Neuron (in vitro differentiated cells): Measurements from ENCODE around the gene PPP2R2C.

ENCODE experiments used
- H2AFZ ChIP-seq: one replicate; pipeline ENCODE4 v1.6.1; 2013; ENCODE audit warnings: low read depth, mild to moderate bottlenecking, inconsistent platforms, low read length, moderate library complexity
- H3K27me3 ChIP-seq: one replicate; pipeline ENCODE4 v1.6.1; 2013; ENCODE audit warnings: low read length; ENCODE audit not compliant: insufficient read depth
- H3K36me3 ChIP-seq: one replicate; pipeline ENCODE4 v1.6.1; 2013; ENCODE audit warnings: low read length; ENCODE audit not compliant: insufficient read depth
- H3K4me1 ChIP-seq: one replicate; pipeline ENCODE4 v1.6.1; 2013; ENCODE audit warnings: low read length; ENCODE audit not compliant: insufficient read depth
- H3K4me3 ChIP-seq: 2 replicates; pipeline ENCODE4 v1.5.1; 2013; ENCODE audit warnings: mild to moderate bottlenecking, low read length, moderate library complexity
- H3K9me3 ChIP-seq: one replicate; pipeline ENCODE4 v1.6.1; 2013; ENCODE audit warnings: low read length

PPP2R2C gene

DNA sequence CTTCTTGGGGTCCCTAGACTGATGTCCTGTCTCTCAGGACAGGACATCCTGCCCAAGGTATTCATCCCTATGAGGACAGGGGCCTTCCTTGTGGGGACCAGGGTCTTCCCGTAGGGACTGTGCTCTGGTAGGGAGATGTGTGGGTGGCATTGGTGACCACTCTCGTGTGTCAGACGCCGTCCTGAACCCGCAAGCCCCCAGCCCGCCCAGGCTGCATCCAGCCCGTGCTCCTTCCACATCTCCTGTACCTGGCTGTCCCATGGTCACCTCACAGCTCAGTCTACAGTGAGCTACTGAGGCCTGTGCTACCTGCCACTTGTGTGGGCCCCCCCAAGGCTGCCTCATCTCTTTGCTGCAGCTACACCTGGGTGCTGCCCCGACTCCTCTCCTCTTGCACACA is 178.8 kb downstream of the PPP2R2C start:
- no peak overlapping the region for H3K4me3 ChIP-seq
- no peaks in the 10 kb centered on the region for H3K27me3 ChIP-seq
- no peak overlapping the region for H2AFZ ChIP-seq
- peaks cover 32% of the 10 kb centered on the region for H3K36me3 ChIP-seq
- no peaks in the 10 kb centered on the region for H3K9me3 ChIP-seq
- no peaks in the 10 kb centered on the region for H3K4me1 ChIP-seq

DNA sequence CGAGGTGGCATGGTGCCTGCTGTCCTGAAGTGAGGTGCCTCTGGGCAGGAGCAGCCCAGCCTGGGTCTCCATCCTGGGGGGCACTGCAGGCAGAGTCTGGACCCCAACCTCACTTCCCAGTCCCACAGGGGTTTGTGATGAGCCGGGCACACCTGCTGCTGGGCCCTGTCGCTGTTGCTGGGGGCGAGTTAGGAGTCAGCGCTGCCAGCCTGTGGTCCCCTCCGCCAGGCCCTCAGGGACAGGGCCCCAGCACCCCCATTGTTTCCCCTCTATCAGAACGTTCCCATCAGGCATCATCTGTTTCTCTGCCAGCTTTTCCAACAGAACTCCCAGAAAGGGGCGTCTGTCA is 179.3 kb downstream of the PPP2R2C start:
- H3K27me3 ChIP-seq, result no peaks in the 10 kb centered on the region
- H3K4me1 ChIP-seq, result no peaks in the 10 kb centered on the region
- peaks cover 32% of the 10 kb centered on the region for H3K36me3 ChIP-seq
- no peaks in the 10 kb centered on the region for H3K9me3 ChIP-seq
- no peak overlapping the region for H3K4me3 ChIP-seq
- no peak overlapping the region for H2AFZ ChIP-seq

DNA sequence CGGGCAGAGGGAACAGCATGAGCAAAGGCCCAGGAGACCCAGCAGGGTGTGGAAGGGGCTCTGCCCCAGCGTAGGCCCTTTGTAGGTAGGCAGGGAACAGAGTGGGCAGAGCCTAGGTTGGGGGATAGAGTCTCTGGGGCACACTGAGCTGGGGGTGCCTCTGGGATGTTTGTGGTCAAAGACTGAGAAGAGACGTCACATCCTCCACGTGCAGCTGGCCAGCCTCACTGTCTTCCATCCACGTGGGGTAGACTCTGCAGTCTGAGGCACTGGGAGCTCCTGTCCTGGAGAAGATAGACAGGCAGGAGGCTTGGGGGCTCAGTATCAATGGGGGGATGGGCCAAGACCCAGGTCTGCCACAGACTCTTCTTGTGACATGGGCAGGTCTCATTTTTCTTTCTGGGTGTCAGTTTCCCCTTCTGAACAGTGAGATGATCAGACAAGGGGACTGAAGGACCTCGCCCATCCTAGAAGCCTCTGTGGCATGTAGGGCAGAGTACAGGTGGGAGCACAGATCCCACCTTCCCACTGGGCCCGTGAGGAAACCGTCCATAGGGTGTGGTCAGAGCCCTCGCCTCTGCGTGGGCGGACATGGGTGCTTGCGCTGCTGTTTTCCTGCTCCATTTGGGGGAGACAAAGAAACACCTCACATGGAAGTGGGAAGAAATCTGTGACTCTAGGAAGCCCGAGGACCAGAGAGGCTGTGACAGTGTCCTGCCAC is 179.9 kb downstream of the PPP2R2C start:
- Histone ChIP-seq H3K4me1 (no peaks in the 10 kb centered on the region), H2AFZ (no peak overlapping the region), H3K27me3 (no peaks in the 10 kb centered on the region), H3K36me3 (peaks cover 32% of the 10 kb centered on the region), H3K4me3 (no peak overlapping the region), H3K9me3 (no peaks in the 10 kb centered on the region)

DNA sequence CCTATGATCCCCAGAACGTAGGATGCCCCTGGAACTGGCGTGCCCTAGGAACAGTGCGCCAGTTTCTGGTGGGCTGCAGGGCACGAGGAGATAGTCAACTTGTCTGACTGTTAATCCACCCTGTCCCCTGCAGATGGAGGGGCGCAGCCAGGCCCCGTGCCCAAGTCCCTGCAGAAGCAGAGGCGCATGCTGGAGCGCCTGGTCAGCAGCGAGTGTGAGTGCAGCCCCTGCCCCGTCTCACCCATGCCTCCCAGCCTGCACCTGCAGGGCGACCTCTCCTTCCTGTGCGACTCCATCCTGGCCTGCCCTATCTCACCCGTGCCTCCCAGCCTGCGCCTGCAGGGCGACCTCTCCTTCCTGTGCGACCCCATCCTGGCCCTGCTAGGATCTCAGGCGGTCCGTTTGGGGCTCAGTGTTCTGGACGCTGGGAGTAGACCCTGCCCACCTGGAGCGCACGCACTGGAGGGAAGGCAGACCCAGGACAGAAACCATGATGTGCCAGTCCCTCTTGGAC is 180.6 kb downstream of the PPP2R2C start:
- Histone ChIP-seq H2AFZ (no peak overlapping the region), H3K9me3 (no peaks in the 10 kb centered on the region), H3K4me1 (no peaks in the 10 kb centered on the region), H3K36me3 (peaks cover 37% of the 10 kb centered on the region), H3K4me3 (no peak overlapping the region), H3K27me3 (no peaks in the 10 kb centered on the region)

DNA sequence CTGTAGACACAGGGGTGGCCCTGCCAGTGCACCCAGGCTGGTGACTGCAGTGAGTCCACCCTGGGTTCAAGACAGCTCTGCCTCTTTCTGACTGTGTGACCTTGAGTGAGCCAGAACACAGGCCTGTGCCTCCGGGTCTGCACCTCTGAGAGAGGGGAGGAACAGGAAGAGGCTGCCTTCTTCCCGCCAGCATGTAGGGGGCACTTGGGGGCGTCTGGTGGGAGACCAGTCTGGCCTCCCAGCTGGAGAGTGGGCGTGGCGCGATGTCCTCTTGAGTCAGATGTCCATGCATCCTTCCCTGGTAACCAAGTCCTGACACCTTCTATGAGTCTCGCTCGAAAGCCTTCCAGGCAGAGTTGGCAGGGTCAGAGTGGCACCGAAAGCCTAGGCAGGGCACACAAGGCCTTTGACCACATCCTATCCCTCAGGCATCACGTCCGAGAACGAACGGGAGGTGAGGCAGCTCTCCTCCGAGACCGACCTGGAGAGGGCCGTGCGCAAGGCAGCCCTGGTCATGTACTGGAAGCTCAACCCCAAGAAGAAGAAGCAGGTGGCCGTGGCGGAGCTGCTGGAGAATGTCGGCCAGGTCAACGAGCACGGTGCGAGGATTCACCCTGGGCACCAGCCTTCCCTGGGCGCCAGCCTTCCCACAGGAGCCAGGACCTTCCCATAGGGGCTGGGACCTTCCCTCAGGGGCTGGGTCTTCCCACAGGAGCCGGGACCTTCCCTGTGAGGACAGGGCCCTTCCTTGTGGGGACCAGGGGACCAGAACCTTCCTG is 181.5 kb downstream of the PPP2R2C start:
- Histone ChIP-seq H2AFZ (no peak overlapping the region), H3K9me3 (no peaks in the 10 kb centered on the region), H3K4me1 (no peaks in the 10 kb centered on the region), H3K36me3 (peaks cover 40% of the 10 kb centered on the region), H3K4me3 (no peak overlapping the region), H3K27me3 (no peaks in the 10 kb centered on the region)

DNA sequence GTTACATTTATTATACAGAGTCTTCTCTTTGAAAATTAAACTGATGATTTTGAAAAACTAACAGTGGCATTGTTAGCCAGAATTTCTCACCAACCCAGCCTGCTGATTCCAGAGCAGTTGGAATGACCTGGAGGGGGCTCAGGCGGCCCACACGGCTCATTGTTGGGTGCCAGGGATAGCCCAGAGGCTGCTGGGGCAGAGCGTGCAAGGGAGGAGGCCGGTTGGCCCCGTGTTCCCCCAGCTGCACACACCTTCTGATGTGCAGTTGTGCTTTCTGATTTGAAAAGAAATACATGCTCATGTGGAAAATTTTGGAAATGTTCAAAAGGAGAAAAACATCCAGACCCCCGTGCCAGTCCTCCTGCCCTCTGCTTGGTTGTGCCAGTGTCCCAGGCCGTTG is 182.2 kb downstream of the PPP2R2C start:
- H2AFZ ChIP-seq, result no peak overlapping the region
- H3K27me3 ChIP-seq, result no peaks in the 10 kb centered on the region
- peaks cover 40% of the 10 kb centered on the region for H3K36me3 ChIP-seq
- H3K4me1 ChIP-seq, result no peaks in the 10 kb centered on the region
- H3K4me3 ChIP-seq, result no peak overlapping the region
- no peaks in the 10 kb centered on the region for H3K9me3 ChIP-seq

DNA sequence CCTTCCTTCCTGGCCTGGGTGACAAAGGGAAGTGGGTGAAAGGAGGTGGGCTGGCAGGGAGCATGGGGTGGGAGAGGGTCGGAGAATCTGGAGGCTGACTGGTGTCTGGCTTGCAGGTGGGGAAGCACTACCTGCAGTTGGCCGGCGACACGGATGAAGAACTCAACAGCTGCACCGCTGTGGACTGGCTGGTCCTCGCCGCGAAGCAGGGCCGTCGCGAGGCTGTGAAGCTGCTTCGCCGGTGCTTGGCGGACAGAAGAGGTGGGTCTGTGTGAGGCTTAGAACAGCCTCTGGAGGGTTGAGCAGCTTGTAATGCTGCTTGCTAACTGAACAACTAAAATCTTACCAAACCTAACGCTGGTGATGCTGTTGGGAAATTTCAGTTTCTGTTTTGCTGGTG is 183.5 kb downstream of the PPP2R2C start:
- peaks cover 27% of the 10 kb centered on the region for H3K36me3 ChIP-seq
- H3K4me3 ChIP-seq, result no peak overlapping the region

DNA sequence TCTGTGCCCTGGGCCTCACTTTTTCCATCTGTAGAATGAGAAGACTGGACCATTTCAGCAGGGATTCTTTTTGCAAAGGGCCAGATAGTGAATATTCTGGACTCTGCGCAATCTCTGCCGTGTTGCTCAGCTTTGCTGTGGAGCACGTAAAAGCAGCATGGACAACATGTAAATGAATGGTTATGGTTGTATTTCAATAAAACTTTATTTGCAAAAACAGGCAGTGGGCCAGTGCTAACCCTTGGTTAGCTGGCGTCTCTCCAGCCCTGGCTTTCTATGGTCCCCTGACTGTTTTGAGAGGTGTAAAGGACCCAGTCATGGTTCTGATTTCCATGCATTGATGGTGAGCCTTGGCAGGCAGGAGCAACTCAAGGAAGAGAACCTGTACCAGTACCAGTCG is 184.1 kb downstream of the PPP2R2C start:
- no peaks in the 10 kb centered on the region for H3K4me1 ChIP-seq
- H3K27me3 ChIP-seq, result no peaks in the 10 kb centered on the region
- H3K4me3 ChIP-seq, result no peak overlapping the region
- peaks cover 27% of the 10 kb centered on the region for H3K36me3 ChIP-seq
- H3K9me3 ChIP-seq, result no peaks in the 10 kb centered on the region
- H2AFZ ChIP-seq, result no peak overlapping the region

More for the DNA sequence above, 183.5 kb downstream of the PPP2R2C start:
- H2AFZ ChIP-seq, result no peak overlapping the region
- H3K27me3 ChIP-seq, result no peaks in the 10 kb centered on the region
- no peaks in the 10 kb centered on the region for H3K9me3 ChIP-seq
- H3K4me1 ChIP-seq, result no peaks in the 10 kb centered on the region

DNA sequence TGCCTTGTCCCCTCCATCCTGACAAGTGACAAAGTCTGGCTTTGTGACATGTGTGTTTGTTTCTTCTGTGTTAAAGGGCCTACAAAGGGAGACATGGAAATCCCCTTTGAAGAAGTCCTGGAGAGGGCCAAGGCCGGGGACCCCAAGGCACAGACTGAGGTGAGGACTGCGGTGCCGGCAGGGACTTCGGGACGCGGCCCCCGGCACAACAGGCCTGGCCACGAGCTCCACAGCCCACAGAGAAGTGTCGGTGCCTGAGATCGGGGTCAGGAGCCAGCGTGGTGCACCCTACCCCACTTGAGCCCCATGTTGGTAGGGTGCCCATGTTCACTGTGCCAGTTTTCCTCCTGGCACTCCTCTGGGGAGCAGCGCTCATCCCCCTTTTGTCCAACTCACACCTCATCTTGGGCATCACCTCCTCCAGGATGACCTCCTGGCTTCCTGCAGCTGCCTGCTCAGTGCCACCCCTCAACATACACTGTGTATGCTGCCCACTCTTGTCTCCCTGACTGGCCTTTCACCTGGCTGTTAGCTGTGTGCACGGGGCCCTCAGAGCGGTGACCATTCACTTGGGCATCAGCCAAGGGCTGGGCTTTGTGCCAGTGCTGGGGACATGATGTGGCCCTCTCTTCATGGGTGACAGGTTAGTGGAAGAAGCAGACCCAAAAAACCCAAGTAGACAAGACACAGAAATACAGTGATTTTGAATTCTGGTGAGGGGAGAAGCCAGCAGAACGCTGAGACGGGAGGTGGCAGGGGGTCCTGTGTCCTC is 185.2 kb downstream of the PPP2R2C start:
- no peaks in the 10 kb centered on the region for H3K9me3 ChIP-seq
- H3K36me3 ChIP-seq, result peaks cover 24% of the 10 kb centered on the region
- no peaks in the 10 kb centered on the region for H3K27me3 ChIP-seq
- H3K4me3 ChIP-seq, result no peak overlapping the region
- peaks cover 5% of the 10 kb centered on the region for H3K4me1 ChIP-seq
- no peak overlapping the region for H2AFZ ChIP-seq

DNA sequence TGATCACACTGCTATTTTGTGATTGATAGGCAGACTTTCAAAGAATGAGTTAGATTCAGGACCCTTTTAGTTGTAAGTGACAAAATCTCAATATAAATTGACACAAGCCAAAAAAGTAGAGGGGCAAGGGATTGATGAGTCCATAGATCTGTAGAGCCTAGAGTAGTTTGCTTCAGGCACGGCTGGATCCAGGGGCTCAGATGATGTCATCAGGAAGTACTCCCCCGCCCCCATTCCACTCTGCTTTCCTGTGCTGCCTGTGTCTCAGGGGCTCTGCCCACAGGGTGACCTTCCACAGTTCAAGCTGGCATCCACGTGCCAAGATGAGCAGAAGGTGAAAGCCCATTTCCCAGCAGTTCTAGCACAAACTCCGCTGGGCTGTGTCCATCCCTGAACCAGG is 189.1 kb downstream of the PPP2R2C start:
- H3K4me1 ChIP-seq, result peaks cover 15% of the 10 kb centered on the region
- peaks cover 8% of the 10 kb centered on the region for H3K36me3 ChIP-seq
- no peaks in the 10 kb centered on the region for H3K9me3 ChIP-seq
- no peak overlapping the region for H2AFZ ChIP-seq
- no peaks in the 10 kb centered on the region for H3K27me3 ChIP-seq
- H3K4me3 ChIP-seq, result no peak overlapping the region

DNA sequence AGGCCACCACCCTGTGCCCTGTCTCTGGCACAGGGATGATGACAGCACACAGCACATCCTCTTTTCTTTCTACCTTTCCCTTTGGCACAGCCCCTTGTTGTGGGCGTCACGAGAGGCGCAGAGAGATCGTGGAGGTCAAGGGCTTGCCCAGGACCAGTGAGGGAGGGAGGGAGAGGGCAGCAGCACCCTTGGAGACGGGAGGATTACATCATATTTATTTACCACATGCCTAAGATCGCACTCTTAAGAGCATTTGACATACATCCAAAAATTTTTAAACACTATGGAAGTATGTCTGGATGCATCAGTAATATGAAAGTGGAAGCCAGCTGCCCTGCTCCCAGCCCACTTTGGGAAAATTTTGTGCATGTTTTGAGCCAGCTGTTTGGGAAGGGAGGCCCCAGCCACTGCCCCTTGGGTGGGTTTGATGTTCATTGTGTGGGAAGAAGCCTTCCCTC is 190.1 kb downstream of the PPP2R2C start:
- Histone ChIP-seq H2AFZ (no peak overlapping the region), H3K36me3 (peaks cover 10% of the 10 kb centered on the region), H3K27me3 (no peaks in the 10 kb centered on the region), H3K4me1 (peaks cover 15% of the 10 kb centered on the region), H3K4me3 (no peak overlapping the region), H3K9me3 (no peaks in the 10 kb centered on the region)

DNA sequence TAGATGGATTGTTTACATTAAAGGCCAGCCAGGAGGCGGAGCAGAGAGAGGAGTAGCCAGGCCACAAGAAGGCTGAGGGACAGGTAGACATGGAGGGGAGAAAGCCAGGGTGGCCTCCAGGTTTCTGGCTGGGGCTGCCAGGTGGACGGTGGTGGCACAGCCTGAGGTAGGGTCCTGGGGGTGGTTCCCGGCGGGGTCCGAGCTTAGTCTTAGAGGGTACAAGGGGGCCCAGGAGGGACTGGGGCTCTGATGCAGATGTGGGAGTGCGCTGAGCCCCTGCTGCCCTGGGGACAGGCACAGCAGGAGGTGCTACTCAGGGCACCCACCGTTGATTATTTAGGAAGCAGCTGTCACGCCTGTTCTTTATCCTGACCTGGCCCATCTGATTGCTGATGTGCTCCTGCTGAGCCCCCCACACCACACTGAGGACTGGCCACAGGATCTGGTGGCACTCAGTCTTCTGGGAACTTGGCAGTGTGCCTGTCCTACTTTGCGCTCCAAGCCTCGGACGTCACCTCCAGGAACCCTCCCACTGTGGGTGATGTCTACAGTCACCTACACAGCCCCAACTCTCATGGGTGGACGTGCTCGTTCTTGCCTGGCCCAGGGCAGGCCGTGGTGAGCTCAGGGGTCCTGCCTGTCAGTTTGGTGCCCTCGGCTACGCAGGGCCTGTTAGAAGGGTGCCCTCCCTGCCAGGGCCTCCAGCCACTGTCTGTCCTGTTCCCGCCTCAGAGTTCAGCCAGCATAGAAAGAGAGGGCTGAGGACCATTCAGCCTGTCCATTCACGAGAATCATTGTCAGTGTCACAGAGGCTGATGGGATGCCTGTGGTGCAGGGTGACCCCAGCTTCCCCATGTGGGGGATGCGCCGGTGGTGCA is 190.7 kb downstream of the PPP2R2C start:
- H3K9me3 ChIP-seq, result no peaks in the 10 kb centered on the region
- no peaks in the 10 kb centered on the region for H3K27me3 ChIP-seq
- peaks cover 20% of the 10 kb centered on the region for H3K4me1 ChIP-seq
- peaks cover 7% of the 10 kb centered on the region for H3K36me3 ChIP-seq
- no peak overlapping the region for H2AFZ ChIP-seq
- H3K4me3 ChIP-seq, result no peak overlapping the region
